Endothelial cell of umbilical vein (primary cell): ENCODE measurements around the gene BCAS2. TPM values are rescaled to one million over a fixed set of nuclear protein-coding genes. Genes with fewer than 3 reads are reported as not detected.

ENCODE experiments used
- BruUV-seq: library from RNA; stranded (reverse); fragments of 400-500 nt; replicated peaks from 2 replicates; lab custom pipeline; 2021; lab: Mats Ljungman, UMichigan
- CTCF ChIA-PET: fragments of 300-600, 350-600 bp; sonication (Branson Sonifier 250); formaldehyde crosslinking; loops from one replicate; lab custom pipeline; 2021; ENCODE audit warnings: antibody characterized with exemption, inconsistent platforms; lab: Charles Lee
- POLR2A ChIA-PET: fragments of 300-600, 350-600 bp; sonication (Branson Sonifier 250); formaldehyde crosslinking; loops from one replicate; lab custom pipeline; 2021; ENCODE audit warnings: antibody characterized with exemption, inconsistent platforms; lab: Charles Lee
- DNase-seq: peaks from one replicate; pipeline ENCODE4 v3.0.0-alpha.2; 2011; ENCODE audit warnings: low read depth, low spot score
- FAIRE-seq: peaks from 2 replicates; lab custom pipeline; 2011; peaks lifted over from hg19 to GRCh38; lab: Jason Lieb, UNC
- H2AFZ ChIP-seq: 2 replicates; pipeline ENCODE4 v1.6.0; 2012; ENCODE audit warnings: low read depth, low read length, control low read depth, inconsistent platforms
- H3K27ac ChIP-seq: 2 replicates; pipeline ENCODE4 v1.5.1; 2011; ENCODE audit warnings: low read depth, mild to moderate bottlenecking, control low read depth, low read length, moderate library complexity; ENCODE audit not compliant: insufficient read depth
- H3K27me3 ChIP-seq, 2 experiments: 2 replicates each; pipeline versions ENCODE4 v1.6.0 to v1.6.1; 2011; ENCODE audit warnings: low read length in 2 of 2, mixed read lengths in 1 of 2; ENCODE audit not compliant: control insufficient read depth in 2 of 2, insufficient read depth in 2 of 2
- H3K36me3 ChIP-seq, 2 experiments: 2 replicates in 1 of 2; 3 replicates in 1 of 2; pipeline ENCODE4 v1.5.1; 2011; ENCODE audit warnings: low read length in 2 of 2, mild to moderate bottlenecking in 1 of 2, moderate library complexity in 1 of 2; ENCODE audit not compliant: control insufficient read depth in 2 of 2, insufficient read depth in 2 of 2; ENCODE audit errors: extremely low read depth in 1 of 2
- H3K4me1 ChIP-seq: 3 replicates; pipeline ENCODE4 v1.5.1; 2011; ENCODE audit warnings: mild to moderate bottlenecking, low read length; ENCODE audit not compliant: control insufficient read depth, insufficient read depth; ENCODE audit errors: extremely low read depth
- H3K4me2 ChIP-seq: 2 replicates; pipeline ENCODE4 v1.6.1; 2011; ENCODE audit warnings: low read length, control low read depth, mixed read lengths; ENCODE audit not compliant: insufficient read depth
- H3K4me3 ChIP-seq, 3 experiments: fragments of 200-600 bp in 1 of 3; sonication (generic), shearing (Covaris generic) in 1 of 3; replicated peaks in 1 of 3; 2 replicates each; pipeline ENCODE4 v1.5.1; 2011 to 2016; ENCODE audit warnings: control low read depth in 3 of 3, low read length in 3 of 3, mild to moderate bottlenecking in 2 of 3, inconsistent platforms in 1 of 3, low read depth in 1 of 3, moderate library complexity in 1 of 3; ENCODE audit not compliant: insufficient read depth in 1 of 3
- H3K79me2 ChIP-seq: 2 replicates; pipeline ENCODE4 v1.6.0; 2012; ENCODE audit warnings: low read length, inconsistent platforms; ENCODE audit not compliant: control insufficient read depth, insufficient read depth
- H3K9ac ChIP-seq: replicated peaks from 2 replicates; pipeline ENCODE3; 2011; ENCODE audit warnings: low read length, control low read depth; ENCODE audit not compliant: insufficient read depth; ENCODE audit errors: extremely low read depth
- H3K9me1 ChIP-seq: replicated peaks from 3 replicates; pipeline ENCODE4 v1.6.0; 2011; ENCODE audit warnings: mild to moderate bottlenecking, low read length; ENCODE audit not compliant: control insufficient read depth, insufficient read depth; ENCODE audit errors: extremely low read depth
- H3K9me3 ChIP-seq: replicated peaks from 2 replicates; pipeline ENCODE4 v1.5.1; 2012; ENCODE audit warnings: low read length, inconsistent platforms; ENCODE audit not compliant: control insufficient read depth, insufficient read depth
- H4K20me1 ChIP-seq: replicated peaks from 2 replicates; pipeline ENCODE3; 2011; ENCODE audit warnings: mild to moderate bottlenecking, low read length; ENCODE audit not compliant: control insufficient read depth, insufficient read depth; ENCODE audit errors: extremely low read depth
- EZH2 ChIP-seq: IDR thresholded peaks from 2 replicates; pipeline ENCODE4 v1.6.1; 2012; ENCODE audit warnings: borderline replicate concordance, low read depth, mild to moderate bottlenecking, moderate library complexity, low read length, inconsistent platforms; ENCODE audit not compliant: severe bottlenecking
- FOS ChIP-seq: IDR thresholded peaks from 2 replicates; pipeline ENCODE4 v1.6.1; 2011; ENCODE audit warnings: mild to moderate bottlenecking, low read length, moderate library complexity, borderline replicate concordance; ENCODE audit not compliant: insufficient read depth
- GATA2 ChIP-seq: IDR thresholded peaks from 2 replicates; pipeline ENCODE4 v1.7.0; 2011; ENCODE audit warnings: low read depth, mild to moderate bottlenecking, moderate library complexity, mixed read lengths, low read length; ENCODE audit not compliant: insufficient read length, insufficient read depth
- JUN ChIP-seq: IDR thresholded peaks from 2 replicates; pipeline ENCODE4 v1.6.1; 2011; ENCODE audit warnings: borderline replicate concordance, low read depth; ENCODE audit not compliant: insufficient read length, insufficient read depth
- MYC ChIP-seq: IDR thresholded peaks from one replicate; pipeline ENCODE4 v1.6.1; 2011; ENCODE audit warnings: mild to moderate bottlenecking, low read depth, low read length
- POLR2A ChIP-seq: IDR thresholded peaks from 2 replicates; pipeline ENCODE4 v1.6.1; 2012; ENCODE audit warnings: low read depth, mild to moderate bottlenecking, control low read depth, low read length
- POLR2AphosphoS5 ChIP-seq: IDR thresholded peaks from 2 replicates; pipeline ENCODE4 v1.6.1; 2012; ENCODE audit warnings: low read depth, mild to moderate bottlenecking, control low read depth, low read length, moderate library complexity; ENCODE audit not compliant: insufficient read depth
- dilution Hi-C: fragments of 300-500 bp; cut with MboI; formaldehyde crosslinking; loops from one replicate; pipeline ENCODE4 v1.15.0; 2019; ENCODE audit warnings: low sequenced_read_pairs; ENCODE audit not compliant: extremely low pct_ligation_motif_present
- intact Hi-C: fragments of 100-400 bp; cut with micrococcal nuclease; formaldehyde crosslinking; loops from one replicate; pipeline ENCODE4 v1.10.0; 2022
- polyA plus RNA-seq, 4 experiments: library from polyadenylated mRNA; depleted of rRNA in 3 of 4; stranded (reverse) in 3 of 4; unstranded in 1 of 4; fragments of >200 nt; gene quantifications; 2 replicates each; pipeline versions ENCODE4 v1.2.1 to v1.2.3, GENCODE V29; 2011 to 2012; ENCODE audit warnings: missing spikeins in 1 of 4
- total RNA-seq: library from RNA; stranded (reverse); gene quantifications from 2 replicates; pipeline ENCODE4 v1.2.3, GENCODE V29; 2021
- TF ChIP-seq, protein P1 (sequence below): IDR thresholded peaks from 2 replicates; pipeline ENCODE4 v1.6.1; 2011; ENCODE audit not compliant: insufficient read depth, insufficient read length
- TF ChIP-seq, protein P2 (sequence below), 2 donors: IDR thresholded peaks; 1 replicate in 1 of 2; 2 replicates in 1 of 2; pipeline ENCODE4 v1.5.1; 2011; ENCODE audit warnings: low read length in 2 of 2, mild to moderate bottlenecking in 2 of 2, moderate library complexity in 2 of 2, control low read depth in 1 of 2, inconsistent platforms in 1 of 2, low read depth in 1 of 2; ENCODE audit not compliant: insufficient read depth in 1 of 2; ENCODE audit errors: extremely low read depth in 1 of 2

The BCAS2 gene
- total and polyA plus RNA-seq, 2 donors (not counting 3 experiments of a cell fraction or from before 2014, with no cell fraction given) = 12.5 to 43.5 TPM

DNA sequence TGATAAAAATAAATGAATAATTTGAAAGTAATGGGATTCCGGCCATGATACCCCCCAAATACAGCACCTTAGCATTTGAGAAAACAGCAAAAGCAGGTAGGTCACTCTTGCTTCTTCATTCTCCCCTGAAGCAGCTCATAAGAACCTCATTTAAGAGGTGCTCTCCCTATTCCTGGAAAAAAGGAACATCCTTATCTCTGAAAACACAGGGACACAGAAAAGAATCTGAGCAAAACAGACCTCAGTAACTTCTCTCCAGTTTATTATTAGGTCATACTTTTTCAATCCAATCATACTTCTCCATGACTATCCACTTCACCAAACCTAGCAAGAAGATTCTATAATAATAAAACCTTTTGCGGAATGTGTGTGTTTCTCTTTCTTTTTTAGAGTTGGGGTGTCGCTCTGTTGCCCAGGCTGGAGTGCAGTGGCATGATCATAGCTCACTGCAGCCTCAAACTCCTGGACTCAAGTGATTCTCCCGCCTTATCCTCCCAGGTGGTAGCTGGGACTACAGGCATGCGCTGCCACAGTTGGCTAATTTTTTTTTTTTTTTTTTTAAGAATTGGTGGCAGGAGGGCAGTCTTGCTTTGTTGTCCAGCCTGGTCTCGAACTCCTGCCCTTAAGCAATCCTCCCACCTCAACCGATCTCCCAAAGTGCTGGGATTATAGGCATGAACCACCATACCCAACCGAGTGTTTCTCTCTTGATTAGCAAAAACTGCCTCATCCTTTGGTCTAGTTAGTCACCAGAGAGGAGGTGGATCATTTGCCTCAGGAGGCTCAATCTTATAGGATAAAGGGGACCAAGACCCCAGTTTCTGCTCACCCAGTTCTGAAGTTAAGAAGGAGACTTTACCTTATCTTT lies 59.8 kb downstream of the BCAS2 start:
- H3K9ac ChIP-seq = no peak overlapping the region
- H2AFZ ChIP-seq = no peak overlapping the region
- H3K27ac ChIP-seq = no peak overlapping the region
- no peak overlapping the region for H3K4me3 ChIP-seq
- POLR2A ChIA-PET = no interaction called here
- BruUV-seq = no TSS peak
- dilution Hi-C loops = no loop called here
- H3K9me1 ChIP-seq = no peaks in the 10 kb centered on the region
- no peaks in the 10 kb centered on the region for H3K4me1 ChIP-seq
- no peaks in the 10 kb centered on the region for H3K36me3 ChIP-seq
- CTCF ChIA-PET = no interaction called here
- DNase-seq = no peak
- H4K20me1 ChIP-seq = no peaks in the 10 kb centered on the region
- no peak for FAIRE-seq
- intact Hi-C loops = no loop called here
- TF ChIP-seq FOS = no peak
- no peak for TF ChIP-seq EZH2
- TF ChIP-seq, protein P1, sequence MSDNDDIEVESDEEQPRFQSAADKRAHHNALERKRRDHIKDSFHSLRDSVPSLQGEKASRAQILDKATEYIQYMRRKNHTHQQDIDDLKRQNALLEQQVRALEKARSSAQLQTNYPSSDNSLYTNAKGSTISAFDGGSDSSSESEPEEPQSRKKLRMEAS = no peak
- TF ChIP-seq, protein P2, sequence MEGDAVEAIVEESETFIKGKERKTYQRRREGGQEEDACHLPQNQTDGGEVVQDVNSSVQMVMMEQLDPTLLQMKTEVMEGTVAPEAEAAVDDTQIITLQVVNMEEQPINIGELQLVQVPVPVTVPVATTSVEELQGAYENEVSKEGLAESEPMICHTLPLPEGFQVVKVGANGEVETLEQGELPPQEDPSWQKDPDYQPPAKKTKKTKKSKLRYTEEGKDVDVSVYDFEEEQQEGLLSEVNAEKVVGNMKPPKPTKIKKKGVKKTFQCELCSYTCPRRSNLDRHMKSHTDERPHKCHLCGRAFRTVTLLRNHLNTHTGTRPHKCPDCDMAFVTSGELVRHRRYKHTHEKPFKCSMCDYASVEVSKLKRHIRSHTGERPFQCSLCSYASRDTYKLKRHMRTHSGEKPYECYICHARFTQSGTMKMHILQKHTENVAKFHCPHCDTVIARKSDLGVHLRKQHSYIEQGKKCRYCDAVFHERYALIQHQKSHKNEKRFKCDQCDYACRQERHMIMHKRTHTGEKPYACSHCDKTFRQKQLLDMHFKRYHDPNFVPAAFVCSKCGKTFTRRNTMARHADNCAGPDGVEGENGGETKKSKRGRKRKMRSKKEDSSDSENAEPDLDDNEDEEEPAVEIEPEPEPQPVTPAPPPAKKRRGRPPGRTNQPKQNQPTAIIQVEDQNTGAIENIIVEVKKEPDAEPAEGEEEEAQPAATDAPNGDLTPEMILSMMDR (IDR thresholded peaks at IDR 0.05; ENCODE audit: extremely low read depth in 1 of 2, insufficient read depth in 1 of 2, low read depth in 1 of 2, low read length in 2 of 2) = no peak
- TF ChIP-seq POLR2AphosphoS5 = no peak
- no peak for TF ChIP-seq JUN
- no peak for TF ChIP-seq GATA2
- no peak for TF ChIP-seq MYC
- no peak for TF ChIP-seq POLR2A
- H3K27me3 ChIP-seq = no peaks in the 10 kb centered on the region
- H3K4me2 ChIP-seq = no peak overlapping the region
- H3K9me3 ChIP-seq = no peaks in the 10 kb centered on the region
- H3K79me2 ChIP-seq = no peaks in the 10 kb centered on the region

Other genes starting within 250 kb of the BCAS2 start
- gene TRIM33, start 70.4 kb downstream of the BCAS2 start, total RNA-seq = 29.1 and 29.7 TPM in 2 replicates
- 8.9 and 10.3 TPM in 2 replicates for gene TRIM33, start 70.4 kb downstream of the BCAS2 start, polyA plus RNA-seq
- 0.22 and 0.44 TPM in 2 replicates for gene DENND2C, start 88.4 kb upstream of the BCAS2 start, total RNA-seq
- 0.12 and 0.14 TPM in 2 replicates for gene DENND2C, start 88.4 kb upstream of the BCAS2 start, polyA plus RNA-seq
- gene AMPD1, start 113.9 kb upstream of the BCAS2 start, total RNA-seq = not detected in 2 replicates
- gene AMPD1, start 113.9 kb upstream of the BCAS2 start, polyA plus RNA-seq = not detected in 2 replicates
- gene NRAS, start 135.2 kb upstream of the BCAS2 start, total RNA-seq = 76.5 and 78.7 TPM in 2 replicates
- gene NRAS, start 135.2 kb upstream of the BCAS2 start, polyA plus RNA-seq = 22.8 and 29.4 TPM in 2 replicates
- gene CSDE1, start 176.4 kb upstream of the BCAS2 start, total RNA-seq = 486 and 492 TPM in 2 replicates
- gene CSDE1, start 176.4 kb upstream of the BCAS2 start, polyA plus RNA-seq = 97.4 and 129 TPM in 2 replicates
- gene SIKE1, start 199.1 kb upstream of the BCAS2 start, total RNA-seq = 38.6 and 46.6 TPM in 2 replicates
- gene SIKE1, start 199.1 kb upstream of the BCAS2 start, polyA plus RNA-seq = 15.9 and 16.3 TPM in 2 replicates